GM12891 (cell line): ENCODE data around the gene KRTAP22-1.

Experiments used
- PAX5 ChIP-seq: IDR thresholded peaks from 2 replicates; pipeline ENCODE4 v1.6.1; 2011; ENCODE audit warnings: low read length, moderate library complexity, mild to moderate bottlenecking; ENCODE audit not compliant: insufficient read depth, severe bottlenecking
- POLR2A ChIP-seq: IDR thresholded peaks from 2 replicates; pipeline ENCODE4 v1.6.1; 2011; ENCODE audit warnings: low read depth, low read length, control low read depth
- POLR2AphosphoS5 ChIP-seq: IDR thresholded peaks from 2 replicates; pipeline ENCODE4 v1.6.1; 2011; ENCODE audit warnings: low read depth, low read length, control low read depth
- POU2F2 ChIP-seq: IDR thresholded peaks from 2 replicates; pipeline ENCODE4 v1.6.1; 2011; ENCODE audit warnings: low read depth, mild to moderate bottlenecking, control low read depth, low read length, moderate library complexity
- TAF1 ChIP-seq: IDR thresholded peaks from 2 replicates; pipeline ENCODE4 v1.6.1; 2011; ENCODE audit warnings: low read depth, low read length, control low read depth

- TF ChIP-seq POLR2A, result no peak
- no peak for TF ChIP-seq PAX5
- TF ChIP-seq POLR2AphosphoS5, result no peak
- no peak for TF ChIP-seq POU2F2
- TF ChIP-seq TAF1, result no peak
Measured at GRCh38 chr21:30613836-30614235, 12.9 kb downstream of the KRTAP22-1 start, which contains the start of gene KRTAP6-1.
